GM19395 (cell line): ENCODE measurements around the gene HSPA9.

Experiments used
- ATAC-seq: cut with Tn5 transposase; IDR thresholded peaks from one replicate; pipeline ENCODE4 v1.9.1; 2021; ENCODE audit warnings: mild to moderate bottlenecking, moderate library complexity; ENCODE audit not compliant: unreplicated experiment

Gene HSPA9

DNA sequence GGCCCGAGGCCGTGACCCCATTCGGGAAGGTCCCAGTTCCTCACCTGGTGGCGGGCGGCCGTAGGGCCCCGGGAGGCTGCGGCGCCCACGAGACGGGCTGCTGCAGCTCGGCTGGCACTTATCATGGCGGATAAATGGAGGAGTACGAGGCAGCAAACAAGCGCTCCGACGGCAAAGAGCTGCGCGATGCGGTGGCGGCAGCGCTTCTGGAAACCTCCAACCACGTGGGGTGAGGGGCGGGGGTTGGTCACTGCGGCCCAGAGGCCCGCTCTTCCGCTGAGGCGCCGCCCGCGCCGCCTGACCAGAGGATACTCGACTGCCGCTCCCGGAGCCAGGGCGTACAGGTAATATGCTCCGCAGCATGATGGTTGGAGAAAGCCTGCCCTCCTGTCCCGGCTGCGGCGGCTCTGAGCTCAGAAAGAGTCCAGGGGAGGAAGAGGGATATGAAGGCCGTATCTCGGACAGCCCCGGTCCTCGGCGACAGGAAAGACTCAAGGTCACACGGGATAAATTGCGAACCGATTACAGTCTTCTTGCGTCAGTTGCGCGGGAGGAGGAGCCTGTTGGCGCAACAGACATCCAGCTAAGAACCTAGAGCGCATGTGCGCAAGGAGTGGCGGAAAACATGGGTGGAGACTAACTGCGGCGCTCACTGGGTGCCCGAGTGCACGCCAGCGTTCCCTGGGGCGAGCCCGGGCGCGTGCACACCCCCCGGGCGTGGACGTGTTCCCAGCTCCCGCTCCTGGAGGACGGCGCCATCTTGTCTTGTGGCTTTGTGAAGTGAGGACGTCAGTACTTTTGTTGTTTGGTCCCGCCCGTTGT is at the start of gene HSPA9:
HSPA9 (minus strand) TSS at position 208 of the 822 bp plus-strand sequence; CDS start at position 125, 83 bp downstream.
- peak; percentile 92 for ATAC-seq

DNA sequence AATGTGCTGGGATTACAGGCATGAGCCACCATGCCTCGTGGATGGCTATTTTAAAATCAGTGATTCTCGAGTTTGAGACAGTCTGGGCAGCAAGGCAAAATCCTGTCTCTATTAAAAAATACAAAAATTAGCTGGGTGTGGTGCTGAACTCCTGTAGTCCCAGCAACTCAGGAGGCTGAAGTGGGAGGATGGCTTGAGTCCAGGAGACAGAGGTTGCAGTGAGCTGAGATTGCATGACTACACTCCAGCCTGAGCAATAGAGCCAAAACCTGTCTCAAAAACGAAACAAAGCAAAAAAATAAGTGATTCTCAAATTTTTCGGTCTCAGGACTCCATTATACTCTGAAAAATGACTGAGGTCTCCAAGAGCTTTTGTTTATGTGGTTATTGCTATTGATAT is 47.9 kb upstream of the HSPA9 start:
- no peak for ATAC-seq

DNA sequence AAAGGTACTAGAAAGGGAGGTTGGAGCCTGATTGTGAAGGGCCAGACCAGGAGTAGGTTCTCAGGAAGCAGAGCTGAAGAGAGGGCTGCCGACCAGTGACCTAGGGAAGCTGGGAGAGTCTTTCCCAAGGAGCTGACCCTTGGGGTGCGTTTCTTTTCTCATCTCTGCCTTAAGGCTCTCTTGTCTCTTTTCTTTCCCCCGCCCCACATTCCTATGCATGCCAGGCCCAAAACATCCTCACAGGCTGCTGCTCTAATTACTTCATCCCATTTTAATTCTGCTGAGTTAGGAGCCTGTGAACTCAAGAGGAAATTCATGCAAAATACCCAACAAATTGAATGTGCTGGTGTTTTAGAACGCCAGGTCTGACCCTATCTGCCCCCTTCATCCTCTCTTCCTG is 46.9 kb upstream of the HSPA9 start:
- ATAC-seq: no peak

DNA sequence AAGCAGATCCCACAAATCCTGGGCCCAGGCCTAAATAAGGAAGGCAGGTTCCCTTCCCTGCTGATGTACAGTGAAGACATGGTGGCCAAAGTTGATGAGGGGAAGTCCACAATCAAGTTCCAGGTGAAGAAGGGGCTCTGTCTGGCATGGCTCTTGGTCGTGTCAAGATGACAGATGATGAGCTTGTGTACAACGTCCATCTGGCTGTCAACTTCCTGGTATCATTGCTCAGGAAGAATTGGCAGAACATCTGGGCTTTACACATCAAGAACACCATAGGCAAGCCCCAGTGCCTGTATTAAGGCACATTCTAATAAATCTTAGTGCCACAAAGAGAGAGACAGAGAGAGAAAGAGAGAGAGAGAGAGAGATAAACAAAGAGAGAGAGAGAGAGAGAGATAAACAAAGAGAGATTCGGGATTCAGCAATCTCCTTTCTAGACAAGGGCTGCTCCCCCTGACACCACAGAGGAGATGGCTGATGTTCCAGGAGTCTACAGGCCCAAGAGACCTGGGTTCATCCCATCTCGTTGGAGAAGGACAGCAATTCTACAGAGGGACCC is 45.5 kb upstream of the HSPA9 start:
- ATAC-seq: no peak

DNA sequence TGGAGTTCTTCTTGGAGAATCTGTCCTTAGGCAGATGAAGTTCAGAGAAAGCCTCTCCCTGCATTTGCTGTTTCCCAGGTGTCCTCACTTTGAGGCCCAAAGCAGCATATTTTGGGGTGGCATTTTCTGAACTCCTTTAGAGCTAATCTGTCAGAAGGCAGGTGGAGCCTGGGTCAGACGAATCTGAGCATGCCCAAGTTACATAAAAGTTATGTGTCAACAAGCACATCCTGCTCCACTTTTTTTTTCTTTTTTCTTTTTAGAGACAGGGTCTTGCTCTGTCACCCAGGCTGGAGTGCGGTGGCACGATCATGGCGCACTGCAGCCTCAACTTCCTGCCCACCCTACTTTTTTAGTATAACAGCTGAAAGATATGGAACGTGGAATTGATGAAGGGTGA is 41.3 kb upstream of the HSPA9 start:
- no peak for ATAC-seq

DNA sequence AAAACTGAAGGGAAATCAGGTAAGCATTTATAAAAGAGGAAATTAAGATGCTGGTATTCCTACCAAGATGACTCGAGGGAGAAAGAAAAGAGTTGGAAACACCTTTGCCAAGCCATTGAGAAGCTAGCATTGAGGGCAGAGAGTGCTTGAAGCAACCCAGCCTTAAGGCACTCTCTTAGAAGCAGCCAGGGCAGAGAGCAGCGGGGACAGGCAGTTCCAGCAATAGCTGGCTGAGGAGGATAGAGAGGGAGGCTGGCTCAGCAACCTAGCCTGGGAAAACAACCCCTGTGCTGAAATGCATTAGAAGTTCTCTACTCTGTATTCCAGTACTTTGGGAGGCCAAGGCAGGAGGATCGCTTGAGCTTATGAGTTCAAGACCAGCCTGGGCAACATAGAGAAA is 40.3 kb upstream of the HSPA9 start:
- ATAC-seq: no peak

DNA sequence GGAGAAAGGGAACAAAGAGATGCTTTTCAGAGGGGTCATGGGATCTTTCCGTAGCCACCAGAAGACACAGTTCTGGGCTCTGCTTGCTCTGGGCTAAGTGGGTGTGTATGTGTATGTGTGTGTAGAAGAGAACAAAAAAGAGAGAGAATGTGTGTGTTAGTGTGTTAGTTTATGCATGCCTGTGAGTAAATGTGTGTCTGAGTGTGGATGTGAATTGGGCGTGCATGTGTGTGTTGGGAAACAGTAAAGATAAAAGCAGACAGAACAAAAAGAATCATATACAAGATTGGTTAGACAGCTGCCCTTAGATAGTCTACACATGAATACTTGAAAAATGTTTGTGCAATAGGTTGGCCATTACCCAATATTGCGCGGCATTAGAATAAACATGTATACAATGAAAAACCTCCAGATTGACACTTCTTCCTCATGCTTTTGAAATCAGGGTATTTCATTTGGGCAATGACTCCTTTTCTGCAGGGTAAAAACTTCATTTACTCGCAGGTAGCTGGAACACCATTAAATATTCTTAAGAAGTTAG is 36.5 kb upstream of the HSPA9 start:
- no peak for ATAC-seq

DNA sequence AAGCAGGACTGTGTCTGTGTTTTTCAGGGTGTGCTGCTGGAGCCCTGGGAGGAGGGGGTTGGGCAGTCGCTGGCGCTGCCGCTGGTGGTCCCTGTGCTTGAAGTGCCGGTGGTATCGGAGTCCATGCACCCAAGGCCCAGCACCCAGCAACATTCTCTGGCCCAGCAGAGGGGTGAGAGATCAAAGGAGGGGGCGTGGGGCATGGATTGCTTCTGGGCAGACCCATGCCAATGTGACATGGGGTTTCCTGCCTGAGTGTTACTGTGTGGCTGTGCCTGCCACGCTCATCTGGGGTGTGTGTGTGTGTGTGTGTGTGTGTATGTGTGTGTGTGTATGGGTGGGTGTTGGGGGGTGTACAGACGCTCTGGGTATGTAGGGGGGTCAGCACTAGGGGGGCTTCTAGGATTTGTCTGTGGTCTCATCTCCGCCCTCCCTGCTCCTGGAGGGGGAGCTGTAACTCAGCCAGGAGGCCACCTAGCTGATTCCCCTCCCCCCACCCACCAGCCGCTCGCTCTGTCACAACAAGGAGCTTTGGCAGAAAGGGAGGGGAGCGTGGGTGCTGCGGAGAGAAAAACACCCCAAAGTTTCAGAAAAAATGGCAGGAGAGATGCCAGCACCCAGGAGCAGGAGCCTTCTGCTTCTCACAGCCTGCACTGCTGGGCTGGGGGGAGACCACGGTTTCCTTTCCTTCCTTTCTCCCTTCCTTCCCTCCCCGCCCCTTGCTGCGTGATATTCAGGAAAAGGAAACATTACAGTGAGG is 35.9 kb upstream of the HSPA9 start:
- ATAC-seq: no peak

DNA sequence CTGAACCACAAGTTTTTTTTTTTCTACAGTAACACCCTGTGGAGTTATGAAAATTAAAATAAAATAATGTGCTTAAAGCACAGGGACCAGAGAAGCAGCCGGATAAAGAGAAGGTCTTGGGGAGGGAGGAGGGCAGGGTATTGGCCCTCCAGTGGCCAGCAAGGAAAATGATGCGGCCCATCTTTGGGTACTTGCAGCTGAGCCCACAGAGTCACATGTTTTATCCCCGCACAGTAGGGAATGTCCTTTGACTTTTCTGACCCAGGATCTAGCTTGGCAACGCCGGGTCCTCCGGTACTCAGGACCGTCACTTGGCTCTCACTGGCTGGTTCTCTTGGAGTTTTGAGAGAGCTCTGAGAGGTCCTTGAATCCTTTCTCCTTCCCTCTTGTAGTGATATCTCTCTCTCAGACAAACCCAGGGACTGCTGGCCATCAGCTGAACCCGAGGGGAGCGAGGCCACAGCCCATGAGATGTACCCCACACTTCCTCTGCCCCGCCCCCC is 35.3 kb upstream of the HSPA9 start:
- no peak for ATAC-seq

DNA sequence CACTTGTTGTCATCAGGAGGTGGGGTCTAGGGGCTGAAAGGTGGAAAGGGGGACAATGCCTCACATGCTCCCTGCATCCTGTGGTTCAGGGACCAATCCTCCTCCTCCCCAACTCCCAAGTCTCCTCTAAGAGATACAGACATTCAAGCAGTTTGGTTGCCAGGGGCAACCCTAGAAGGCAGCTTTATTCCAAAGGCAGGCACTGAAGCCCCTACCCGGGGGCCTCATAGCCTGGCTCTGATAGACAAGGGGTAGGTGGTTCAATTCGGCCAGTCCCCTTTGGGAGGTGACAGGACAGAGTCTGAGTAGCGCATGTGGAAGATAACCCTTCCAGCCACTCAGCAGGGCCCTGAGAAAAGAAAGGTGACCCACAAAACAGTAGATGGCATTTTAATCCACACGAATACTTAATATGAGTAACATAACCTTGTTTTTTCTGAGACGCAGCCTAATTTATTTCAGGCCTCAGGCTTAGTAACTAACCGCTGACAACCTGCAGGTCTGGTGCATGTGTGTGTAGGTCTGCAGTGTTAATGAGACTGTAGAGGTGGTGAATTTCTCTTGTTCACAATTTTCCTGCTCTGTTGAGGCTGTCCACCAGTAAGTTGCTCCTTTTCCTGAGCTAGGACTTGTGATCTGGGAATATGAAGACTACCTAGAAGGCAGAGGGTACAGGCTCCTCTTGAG is 31.3 kb upstream of the HSPA9 start:
- no peak for ATAC-seq

DNA sequence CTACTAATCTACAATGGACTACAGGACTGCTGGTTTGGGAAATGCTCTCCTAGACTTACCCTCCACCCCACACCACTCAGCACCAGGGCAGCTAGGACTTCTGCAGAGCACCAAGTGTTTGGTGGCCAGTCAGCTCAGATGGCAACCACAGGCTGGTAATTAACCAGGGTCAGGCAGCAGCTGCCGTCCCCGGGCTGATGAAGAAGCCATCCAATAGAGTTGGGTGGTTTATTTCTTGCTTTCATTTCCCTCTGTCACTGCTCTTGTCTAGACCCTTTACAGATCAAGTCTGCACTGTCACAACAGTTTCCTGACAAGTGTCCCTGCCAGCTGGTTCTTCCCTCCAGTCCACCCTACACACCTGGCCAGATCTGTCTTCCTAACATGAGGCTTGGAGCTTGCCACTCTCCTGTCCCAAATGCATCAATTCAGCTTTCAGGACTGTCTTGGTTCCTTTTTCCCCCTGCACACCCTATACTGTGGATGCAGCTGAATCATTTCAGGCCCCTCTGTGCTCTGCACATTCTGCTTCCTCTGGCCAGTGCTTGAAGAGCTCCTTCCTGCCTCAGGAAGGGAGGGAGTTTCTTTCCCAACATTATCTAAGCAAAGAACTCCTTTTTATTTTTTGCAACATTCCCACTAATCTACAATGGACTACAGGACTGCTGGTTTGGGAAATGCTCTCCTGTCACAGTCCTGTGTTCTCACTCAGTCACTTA is 30.2 kb upstream of the HSPA9 start:
- ATAC-seq: peak; percentile 89

DNA sequence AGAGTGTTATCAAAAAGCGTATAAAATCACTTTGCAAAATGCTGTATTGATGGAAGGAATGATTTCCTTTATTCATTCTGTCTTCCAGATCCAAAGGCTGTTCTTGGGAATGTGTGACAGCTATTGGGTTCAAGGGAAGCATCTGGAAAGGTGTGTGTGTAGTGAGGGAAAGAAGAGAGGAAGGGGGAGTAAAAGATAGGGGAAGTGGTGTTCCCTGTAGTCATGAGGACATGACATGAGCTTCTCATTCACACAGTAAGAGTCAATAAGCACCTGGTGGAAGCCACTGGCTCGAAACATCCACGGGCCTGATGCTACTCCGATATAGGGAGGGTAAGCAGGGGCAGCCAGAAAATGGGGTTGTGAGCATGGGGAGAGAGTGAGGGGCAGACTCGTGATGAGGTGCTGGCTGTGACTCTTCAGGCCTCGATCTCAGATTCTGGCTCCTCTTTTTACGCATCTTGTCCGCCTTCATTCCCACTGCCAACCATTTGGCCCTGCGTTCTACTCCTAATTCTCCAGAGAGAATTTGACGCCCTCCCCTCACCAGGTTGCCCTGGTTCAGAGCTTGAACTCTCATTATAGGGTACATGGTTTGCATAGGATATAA is 29.1 kb upstream of the HSPA9 start:
- no peak for ATAC-seq

DNA sequence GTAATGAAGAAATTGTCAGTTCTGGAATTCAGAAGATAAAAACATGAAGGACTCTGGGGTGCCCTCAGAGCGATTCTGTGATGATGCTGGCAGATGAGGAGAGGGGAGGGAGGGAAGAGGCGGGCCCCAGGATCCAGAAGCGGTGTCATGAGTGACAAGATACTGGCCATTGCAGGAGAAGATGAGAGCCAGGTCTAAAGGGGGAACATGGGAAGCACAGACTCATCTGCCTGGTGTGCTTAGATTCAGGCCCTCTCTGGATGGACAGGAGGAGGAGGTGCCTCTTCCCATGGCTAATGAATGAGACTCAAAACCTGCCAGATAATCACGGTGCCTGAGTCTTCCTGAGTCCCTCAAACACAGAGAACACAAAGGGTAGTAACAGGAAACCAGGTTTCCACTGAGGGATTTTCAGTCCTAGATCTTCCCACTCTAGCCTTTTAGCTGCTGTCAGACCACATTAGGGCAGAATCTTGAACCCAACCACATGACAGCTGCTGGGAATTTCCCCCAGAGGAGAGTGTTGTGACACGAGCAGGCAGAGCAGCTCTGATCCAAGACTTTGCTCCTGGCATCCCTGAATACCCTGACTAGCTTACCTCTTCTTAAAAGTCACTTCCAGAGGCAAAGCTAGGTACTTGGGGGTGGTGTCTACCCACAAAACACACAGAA is 28.2 kb upstream of the HSPA9 start:
- peak; percentile 47 for ATAC-seq

DNA sequence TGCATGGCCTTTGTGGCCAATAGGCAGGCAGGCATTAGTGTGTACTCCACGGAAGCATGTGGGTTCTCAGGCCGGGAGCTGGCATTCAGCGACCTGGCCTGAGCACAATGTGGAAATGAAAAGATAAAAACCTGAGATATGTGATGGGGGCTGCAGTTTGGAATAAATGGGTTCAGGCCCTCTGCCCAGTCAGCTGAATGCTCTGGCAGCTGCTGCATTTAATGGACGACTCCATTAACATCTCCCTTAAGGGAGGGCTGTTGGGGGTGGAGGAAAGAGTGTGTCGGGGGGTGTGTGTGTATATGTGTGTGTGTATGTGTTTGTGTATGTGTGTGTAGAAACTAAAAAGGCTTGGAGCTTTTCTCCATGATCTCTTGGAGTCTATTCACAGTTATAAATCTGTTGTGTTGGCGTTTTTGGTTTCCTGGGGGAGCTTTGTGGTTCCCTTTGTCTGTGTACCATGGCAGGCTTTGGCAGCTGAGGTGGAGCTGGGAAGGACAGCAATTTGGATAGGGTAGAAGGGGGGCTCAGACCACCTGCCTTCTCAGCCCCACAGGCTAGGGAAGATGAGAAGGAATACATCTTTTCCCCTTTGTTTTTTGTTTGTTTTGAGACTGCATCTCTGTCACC is 27.3 kb upstream of the HSPA9 start:
- ATAC-seq: no peak

DNA sequence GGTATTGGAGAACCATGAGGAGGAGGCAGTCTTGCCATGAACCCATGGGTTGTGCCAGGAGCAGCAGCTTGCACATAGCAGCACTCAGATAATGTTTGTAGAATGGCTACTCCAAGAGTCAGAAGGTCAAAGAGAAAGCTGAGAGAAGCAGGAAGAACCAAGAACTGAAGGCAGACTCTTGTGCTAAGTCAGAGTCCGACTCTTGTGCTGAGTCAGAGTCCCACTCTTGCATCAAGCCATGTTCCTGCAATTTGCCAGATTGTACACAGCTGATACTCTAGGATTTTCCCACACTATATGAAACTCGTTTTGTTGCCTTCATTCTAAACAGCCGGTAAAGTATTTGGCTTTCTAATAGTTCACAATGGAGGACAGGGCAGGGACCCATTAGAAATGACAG is 26.2 kb upstream of the HSPA9 start:
- no peak for ATAC-seq

DNA sequence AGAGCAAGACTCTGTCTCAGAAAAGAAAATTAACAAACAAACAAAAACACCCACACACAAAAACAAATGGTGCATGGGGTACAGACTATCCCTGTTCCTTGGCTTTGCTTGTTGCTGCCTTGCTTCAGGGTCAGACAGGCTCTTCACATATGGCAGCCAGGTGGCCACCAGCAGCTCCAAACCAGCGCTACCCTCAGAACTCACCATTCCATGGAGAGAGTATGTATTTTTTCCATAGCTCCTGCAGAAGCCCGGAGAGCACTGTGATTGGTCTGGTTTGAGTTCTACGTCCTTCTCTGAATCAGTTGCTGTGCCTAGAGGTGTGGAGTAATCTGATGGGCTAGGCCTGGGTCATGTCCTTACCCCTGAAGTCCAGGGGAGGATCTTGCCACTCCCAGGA is 25.2 kb upstream of the HSPA9 start:
- no peak for ATAC-seq

DNA sequence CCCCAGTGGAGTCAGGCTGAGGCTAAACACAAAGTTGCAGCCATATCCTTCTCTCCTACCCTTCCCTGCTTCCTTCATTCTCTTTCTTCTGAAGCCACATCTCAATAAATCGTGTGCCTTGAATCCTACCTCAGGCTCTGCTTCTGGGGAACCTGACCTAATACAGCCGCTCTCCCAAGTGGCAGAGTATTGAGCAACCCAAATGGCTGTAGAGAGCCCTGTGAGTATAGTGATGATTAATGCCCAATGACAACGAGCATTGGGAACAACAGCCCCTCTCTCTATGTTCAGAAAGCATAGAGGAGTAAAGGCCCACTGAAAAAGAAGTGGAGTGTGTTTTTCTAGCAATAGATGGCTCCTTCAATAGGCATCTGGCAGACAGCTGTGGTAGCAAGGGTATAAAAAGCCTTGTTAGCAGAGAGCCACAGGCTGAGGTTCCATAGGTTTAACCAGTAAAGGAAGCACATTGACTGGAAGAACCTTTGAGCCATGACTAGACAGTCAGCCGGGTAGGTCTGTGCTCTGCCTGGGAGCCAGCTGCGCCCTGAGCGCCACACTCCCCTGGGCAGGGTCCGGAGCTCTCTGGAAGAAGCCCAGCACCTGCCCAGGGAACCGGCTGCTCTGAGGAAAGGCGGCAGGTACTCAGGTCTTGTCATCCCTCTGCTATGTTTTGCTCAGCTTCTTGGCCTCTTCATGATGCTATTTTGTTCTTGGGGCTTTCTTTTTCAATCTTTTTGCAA is 22.6 kb upstream of the HSPA9 start:
- no peak for ATAC-seq
